NK-92 (cell line): ENCODE measurements around the gene RARRES2.

Source experiments
- DNase-seq: peaks from one replicate; lab custom pipeline; 2025; ENCODE audit not compliant: unreplicated experiment; lab: John Stamatoyannopoulos, UW

RARRES2 gene

DNA sequence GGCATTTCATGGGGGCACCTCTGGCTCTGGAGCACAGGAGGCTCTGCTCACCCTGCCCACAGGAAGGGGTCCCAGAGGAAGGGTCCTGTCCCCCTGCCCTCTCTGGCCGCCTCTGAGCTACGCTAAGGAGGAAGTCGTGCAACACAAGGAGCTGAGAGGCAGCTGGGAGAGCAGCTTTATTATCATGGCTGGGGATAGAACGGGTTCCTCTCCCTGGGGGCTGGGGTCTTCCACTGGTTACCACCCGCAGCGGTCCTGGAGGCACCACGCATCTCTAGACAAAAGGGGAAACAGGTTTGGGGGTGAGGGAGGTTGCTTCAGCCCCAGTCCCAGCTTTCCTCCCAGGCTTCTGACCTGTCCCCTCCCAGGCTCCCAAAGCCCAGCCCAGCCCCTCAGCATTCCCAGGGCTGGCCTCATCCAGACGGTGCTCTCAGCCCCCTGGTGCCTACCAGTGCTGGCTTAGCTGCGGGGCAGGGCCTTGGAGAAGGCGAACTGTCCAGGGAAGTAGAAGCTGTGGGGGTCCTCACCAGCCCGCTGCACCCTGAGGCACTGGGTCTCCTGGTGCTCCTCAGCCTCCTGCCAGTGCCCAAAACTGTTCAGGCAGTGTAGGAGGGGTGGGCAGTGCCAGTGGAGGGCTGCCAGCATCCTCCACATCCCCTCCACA lies 3.1 kb downstream of the RARRES2 start:
- DNase-seq, result no peak

DNA sequence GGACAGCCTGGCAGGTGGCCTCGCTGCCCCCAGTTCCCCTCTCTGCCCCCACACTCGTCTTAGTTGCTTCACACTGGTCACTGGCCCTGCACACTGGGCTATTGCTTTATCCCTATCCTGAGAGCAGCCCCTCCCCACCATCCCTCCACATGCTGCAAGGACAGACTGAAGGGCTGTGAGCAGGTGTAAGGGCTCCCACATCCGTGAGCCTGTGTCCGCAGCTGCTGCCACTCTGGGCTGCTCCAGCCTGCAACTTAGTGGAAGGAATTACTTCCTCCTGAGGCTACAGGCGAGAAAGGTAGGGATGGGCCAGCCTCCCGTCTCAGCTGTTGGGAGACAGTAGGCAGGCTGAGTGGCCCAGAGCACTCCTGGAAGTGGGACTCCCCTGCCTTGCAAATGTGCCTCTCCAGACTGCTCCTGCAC lies 3.8 kb downstream of the RARRES2 start:
- DNase-seq, result no peak

DNA sequence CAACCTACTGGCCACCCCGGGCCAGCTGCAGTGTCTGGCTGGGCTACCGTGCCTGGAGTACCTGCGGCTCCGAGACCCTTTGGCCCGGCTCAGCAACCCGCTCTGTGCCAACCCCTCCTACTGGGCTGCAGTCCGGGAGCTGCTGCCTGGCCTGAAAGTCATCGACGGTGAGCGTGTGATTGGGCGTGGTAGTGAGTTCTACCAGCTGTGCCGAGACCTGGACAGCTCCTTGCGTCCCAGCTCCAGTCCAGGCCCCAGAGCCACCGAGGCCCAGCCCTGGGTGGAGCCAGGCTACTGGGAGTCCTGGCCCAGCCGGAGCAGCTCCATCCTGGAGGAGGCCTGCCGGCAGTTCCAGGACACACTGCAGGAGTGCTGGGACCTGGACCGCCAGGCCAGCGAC lies 4.2 kb downstream of the RARRES2 start:
- no peak for DNase-seq

DNA sequence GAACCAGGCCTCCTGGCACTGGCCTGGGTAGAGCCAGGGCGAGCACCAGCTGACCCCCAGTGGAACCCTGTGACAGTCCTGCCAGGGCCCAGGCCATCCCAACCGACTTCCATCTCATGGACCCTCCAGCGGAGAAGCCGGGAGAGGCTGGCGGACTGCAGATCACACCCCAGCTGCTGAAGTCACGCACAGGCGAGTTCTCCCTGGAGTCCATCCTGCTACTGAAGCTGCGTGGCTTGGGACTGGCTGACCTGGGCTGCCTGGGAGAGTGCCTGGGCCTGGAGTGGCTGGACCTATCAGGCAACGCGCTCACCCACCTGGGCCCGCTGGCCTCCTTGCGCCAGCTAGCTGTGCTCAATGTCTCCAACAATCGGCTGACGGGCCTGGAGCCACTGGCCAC lies 4.7 kb downstream of the RARRES2 start:
- no peak for DNase-seq

DNA sequence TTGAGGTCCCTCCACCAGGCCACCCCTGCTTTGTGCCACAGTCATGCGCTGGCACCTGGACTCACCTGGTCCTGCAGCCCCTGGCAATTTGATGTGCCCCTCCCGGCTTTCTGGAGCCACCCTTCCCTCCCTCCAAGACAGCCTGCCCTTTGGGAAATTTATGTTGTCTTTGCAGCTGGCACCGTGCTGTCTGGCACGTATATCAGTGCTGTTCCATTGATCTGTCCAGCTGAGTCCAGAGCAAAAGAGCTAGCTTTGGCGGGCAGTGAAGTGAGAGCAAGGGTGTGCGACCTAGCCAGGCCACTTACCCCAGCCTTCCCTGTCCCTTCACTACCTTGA lies 5.7 kb downstream of the RARRES2 start:
- DNase-seq, result no peak

DNA sequence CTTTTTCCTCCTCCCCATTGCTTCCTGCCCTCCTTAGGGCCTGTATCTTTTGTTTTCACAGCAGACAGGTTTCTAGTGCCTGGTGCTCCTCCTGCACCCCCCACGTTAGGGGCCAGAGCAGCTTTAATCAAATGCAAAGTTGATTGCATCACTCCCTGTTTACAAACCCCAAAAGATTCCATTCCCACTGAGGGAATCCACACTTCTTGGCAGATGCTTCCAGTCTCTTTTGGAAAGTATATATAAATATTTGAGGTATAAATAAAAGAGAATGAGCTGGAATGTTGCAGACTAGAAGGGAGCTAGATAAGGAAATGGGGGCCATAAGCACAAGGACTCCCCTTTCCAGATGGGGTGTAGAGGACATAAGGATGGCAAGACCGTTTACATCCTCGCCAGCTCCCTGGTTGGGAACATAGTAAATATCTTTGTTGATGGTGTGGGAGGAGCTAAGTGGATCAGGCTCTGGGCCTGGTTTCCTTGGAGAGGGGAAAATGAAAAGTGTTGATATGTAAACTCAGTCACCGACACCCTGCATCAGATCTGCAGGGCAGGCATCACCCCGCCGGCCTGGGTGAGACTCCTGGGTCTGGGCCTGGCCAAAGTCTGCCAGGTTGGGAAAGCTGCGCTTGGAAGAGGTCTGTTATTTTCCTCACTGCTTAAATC lies 6.2 kb downstream of the RARRES2 start:
- no peak for DNase-seq

DNA sequence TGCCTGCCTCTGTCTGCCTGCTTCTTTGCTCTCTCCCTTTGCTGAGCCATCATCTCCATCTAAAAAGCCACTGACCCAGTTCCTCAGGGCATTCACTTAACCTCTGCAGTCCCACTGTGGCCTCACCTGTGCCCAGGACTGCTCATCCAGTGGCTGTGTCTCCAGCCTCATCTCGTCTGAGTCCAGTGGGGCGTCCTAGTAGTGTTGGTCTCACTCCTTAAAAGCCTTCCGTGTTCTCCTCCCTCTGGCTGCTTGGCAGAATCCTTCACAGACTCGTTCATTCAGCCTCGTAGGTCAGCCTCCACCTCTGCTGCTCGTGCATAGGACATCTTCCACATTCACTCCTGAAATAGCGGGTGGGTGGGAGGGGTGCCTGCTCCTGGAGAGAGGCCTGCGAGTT lies 7.3 kb downstream of the RARRES2 start:
- no peak for DNase-seq

DNA sequence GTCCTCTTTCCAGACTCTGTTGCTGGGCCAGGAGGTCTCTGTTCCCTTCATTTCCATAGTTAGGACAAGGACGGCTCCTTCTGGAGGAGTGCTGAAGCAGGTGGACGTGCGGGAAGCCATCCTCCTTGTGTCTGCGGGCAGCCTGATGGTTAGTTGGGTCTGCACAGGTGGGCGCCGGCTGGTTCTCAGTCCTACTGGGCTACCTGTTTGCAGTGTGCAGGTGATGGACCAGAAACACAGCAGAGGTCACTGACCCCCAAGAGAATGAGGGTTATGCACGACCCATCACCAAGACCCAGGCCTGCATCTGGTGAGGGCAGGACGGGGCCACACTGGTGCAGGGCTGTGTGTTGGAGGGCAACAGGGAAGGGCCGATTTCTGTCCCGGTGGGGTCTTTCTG lies 7.8 kb downstream of the RARRES2 start:
- DNase-seq, result no peak

DNA sequence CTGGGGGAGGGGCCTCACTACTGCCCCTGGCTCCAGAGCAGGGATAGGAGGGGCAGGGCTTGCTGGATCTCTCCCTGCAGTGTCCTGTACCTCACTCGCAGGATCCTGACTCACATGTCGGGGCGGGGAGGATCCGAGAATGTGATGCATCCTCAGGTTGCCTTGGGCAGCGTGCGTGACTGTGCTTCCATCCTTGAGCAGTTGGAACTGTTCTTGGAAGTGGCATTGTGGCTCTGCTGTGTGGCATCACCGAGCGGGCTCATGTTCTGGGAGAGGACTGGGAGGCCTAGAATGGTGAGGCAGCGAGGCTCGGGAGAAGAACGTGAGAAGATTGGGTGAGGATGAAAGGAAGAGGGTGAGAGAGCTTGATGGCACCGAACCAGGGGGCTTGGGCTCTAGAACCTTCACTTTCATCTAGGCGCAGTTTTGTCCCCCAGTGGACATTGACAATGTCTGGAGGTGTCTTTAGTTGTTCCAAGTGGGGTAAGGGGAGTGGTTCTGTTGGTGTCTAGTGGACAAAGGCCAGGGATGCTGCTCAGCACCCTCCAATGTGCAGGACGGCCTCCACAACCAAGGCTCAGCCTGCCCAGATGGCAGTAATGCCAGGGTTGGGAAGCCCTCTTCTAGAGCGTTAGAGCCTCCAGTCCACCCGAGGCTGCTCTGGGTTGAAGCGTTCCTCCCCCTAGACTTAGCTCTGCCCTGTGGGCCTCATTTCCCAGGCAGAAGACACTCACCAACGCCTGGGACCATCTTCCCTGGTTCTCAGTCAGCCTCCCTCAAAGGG lies 8.4 kb downstream of the RARRES2 start:
- no peak for DNase-seq

DNA sequence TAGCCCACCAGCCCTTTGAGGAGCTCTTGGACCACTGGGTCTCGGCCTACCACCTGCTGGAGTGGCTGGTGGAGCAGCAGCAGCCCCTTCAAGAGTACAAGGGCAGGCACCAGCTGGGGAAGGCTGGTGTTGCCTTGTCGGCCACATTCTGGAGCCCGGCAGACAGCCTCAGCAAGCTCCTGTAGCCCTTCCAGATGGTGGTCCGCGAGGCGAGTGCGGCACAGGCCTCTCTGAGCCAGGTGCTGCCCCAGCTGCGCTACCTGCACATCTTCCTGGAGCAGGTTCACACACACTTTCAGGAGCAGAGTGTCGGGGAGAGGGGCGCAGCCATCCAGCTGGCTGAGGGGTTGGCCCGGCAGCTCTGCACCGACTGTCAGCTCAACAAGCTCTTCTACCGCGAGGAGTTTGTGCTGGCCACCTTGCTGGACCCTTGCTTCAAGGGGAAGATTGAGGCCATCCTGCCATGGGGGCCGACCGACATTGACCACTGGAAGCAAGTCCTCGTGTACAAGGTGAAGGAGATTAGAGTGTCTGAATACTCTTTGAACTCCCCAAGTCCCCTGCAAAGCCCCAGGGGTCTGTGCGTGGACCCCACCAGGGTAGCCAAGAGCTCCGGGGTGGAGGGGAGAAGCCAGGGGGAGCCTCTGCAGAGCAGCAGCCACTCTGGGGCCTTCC lies 11.1 kb downstream of the RARRES2 start:
- DNase-seq, result no peak

DNA sequence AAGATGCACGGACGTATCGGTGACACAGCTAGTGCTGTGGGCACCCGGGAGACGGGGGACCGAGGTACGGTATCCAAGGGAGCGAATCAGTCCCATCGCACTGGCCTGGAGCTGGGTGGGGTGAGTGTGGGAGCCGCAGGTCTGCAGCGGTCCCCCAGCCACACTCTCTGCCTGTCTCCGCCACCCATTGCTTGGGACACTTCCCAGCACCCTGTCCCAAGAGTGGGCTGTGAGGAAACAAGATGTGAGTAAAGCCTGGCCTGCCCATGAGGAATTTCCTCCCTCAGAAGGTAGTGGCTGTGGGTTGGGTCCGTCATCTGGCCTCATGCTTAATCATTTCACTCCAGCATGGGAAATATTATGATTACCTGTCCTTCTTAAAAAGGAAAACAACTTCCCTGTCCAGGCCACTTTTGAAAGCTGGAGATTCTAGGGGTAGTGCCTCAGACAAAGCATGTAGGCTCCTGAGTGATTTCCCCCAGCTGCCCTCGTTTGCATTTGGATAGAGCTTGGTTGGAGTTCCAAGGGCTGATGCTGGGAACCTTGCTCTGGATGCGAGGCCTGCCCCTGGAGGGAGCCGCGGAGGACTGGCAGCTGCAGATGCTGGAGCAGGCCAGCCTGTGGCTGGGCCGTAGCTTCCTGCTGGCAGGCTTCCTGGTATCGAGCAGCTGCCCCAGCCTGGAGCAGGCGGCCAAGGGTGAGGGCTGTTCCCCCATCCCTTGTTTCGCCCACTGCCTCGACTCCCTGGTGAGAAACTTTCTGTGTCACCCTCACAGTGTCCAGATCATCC lies 11.9 kb downstream of the RARRES2 start:
- DNase-seq, result no peak

DNA sequence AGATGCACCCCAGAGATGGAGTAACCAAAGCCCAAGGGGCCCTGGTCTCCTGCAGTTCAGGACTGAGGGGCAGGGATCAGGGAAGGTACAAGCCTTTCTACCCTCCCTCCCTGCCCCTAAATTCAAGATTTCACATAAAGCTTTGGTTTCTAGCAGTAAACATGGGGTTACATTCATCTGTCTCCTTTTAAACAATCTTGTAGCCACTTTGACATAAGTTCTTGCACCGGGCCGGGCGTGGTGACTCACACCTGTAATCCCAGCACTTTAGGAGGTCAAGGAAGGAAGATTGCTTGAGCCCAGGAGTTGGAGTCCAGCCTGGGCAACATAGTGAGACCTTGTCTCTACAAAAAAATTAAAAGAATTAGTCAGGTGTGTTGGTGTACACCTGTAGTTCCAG lies 14.1 kb downstream of the RARRES2 start:
- no peak for DNase-seq

DNA sequence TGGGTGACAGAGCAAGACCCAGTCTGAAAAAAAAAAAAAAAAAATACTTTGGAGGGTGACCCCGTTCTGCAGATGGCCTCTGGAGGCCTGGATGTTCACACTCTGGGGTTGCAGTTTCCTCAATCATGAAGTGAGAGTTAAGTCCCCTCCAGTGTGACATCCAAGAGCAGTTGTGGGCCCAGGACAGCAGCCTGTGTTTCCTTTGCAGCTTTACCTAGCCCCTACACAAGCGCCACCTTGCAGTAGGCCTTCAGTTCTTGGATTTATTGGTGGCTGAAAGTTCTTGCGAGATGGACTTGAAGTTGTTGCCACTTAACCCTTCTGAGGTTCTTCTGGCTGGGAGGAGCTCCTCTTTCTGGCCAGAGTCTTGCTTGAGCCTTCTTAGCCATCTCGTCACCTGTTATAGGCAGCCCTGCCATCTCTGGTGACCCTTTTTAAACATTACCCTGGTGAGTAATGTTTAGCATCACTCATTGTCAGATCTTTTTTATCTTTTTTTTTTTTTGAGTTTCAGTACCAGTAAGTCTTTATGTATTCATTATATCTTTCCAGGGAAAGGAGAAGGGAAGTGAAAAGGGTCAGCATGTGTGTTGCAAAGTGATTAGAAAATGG lies 14.7 kb downstream of the RARRES2 start:
- no peak for DNase-seq

DNA sequence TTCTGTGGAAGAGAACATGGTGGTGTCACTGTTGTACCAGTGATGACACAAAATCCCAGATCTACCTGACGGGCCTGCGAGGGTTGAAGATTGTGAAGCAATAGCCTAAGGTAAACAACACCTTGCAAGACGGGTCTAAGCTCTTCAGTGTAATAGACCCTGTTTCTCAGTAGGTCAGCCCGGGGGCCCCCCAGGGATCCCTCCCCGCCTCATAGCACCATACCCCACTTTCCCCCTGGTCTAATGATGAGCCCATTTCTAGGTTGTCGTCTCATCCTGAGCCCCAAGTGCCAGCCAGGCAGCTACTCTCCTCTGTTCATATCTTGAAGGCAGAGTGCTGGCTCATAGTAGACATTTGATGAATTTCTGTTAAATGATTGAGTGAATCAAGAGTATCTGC lies 15.5 kb downstream of the RARRES2 start:
- no peak for DNase-seq

DNA sequence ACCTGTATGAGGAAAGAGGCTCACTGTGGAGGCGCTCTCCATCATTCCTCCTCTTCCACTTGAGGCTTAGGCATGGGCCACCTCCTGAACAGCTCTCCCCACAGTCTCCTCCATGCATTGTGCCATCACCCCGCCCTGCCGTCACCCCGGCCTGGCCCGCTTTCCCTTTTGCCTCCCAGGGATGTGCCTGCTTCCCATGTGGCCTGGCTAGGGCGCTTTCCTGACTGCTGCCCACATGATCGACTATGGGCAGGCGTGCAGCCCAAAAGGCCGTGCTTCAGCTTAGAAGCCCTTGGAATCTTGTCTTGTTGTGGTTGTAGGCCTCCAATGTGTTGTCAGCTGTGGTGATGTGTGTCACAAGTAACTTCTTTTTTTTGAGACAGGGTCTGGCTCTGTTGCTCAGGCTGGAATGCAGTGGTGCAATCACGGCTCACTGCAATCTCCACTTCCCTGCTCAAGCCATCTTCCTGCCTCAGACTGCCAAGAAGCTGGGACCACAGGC lies 16.3 kb downstream of the RARRES2 start:
- no peak for DNase-seq

DNA sequence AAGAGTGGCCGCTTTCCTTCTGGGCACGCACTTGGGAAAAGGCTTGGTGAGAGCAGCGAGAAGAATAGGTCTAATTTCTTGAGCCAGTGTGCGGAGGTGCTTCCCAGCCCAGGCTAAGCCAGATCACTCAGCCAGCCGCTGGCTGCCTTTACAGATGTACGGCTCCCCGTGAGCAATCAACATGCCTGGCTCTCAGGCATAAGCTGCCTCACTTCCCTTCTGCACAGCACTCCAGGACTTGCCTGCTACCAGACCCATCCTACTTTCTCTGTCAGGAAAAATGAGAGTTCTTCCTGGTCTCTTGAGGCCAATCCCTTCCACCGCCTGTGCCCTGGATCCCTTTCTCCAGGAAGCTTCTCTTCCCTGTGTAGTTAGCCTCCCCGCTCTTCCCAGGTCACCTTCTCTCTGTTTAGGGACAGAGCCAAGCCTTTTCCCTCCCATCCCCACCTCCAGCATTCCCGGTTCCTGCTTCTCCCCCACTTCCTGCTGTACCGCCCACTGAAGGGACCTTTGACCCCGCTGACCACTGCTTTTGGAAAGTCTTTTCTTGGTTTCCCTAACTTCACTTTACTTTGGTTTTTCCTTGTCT lies 17.0 kb downstream of the RARRES2 start:
- DNase-seq, result no peak

DNA sequence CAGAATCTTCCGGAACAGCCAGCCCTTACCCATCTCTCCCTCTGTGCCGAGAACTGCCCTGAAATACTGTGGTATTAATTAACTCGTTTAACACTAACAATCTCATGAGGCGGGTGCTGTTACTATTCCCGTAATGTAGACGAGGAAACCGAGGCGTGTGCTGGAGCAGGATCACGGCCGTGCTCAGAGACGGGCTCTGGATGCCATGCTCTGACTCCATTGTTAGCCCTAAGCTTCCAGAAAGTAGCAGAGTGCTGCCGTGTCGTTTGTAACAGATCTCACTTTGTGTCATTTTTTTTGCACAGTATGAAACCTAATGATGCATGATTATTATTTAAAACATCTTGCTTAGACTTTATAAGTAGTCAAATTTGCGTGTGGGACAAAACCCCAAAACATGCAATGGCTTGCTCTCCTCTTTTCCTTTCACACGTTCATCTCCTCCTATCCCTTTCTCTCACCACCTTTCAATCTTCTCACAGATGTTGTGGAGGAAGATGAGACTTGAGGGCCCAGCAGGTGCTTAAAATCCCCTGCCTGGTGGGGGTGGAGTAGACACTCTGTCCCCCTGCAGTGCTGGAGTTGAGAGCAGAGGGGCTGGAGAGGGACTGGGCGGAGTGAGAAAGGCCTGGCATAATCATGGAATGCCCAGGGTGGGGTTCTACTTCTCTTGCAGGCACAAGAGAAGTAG lies 17.6 kb downstream of the RARRES2 start:
- DNase-seq, result no peak

DNA sequence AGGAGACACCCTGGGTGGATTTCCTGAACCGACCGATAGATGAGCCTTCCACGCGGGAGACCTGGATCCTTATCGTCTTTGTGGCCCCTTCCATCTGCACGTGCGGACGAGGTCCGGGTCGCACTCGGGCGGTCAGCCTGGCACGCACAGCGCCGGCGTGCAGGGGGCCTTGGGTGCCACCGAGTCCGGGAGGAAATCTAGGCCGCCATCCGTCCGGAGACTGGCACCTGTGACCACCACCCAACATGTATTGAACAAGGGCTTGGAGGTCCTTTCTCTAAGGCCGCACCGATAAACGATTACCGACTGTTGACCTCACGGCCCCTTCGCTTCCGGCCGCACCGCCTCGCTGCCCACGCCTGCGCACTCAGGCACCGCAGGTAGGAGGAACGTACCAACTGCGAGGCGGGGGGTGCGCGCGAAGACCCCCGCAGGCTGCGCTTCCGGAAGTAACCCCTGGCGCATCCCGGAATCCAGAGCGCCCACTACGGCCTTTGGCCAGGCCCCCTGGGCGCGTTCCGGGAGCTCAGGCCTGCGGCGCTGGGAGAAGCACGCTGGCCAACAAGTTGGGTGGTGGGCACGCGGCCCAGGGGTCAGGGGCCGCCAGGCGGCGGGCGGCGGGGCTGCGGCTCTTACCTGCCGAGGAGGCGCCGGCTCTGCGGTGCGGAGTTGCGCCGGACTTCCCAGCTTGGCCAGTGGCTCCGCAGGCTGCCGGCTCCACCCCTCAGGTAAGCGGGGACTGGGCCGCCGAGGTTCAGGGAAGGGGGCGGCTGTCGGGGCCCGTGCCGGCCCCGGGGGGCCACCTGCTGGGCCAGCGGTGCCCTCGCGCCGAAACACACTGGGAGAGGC lies 18.4 kb downstream of the RARRES2 start, which contains the start of the genes ACTR3C and LRRC61:
ACTR3C (minus strand) TSS at position 713 of the 849 bp plus-strand sequence. CDS start 28,249 bp downstream, outside the sequence.
LRRC61 (plus strand) TSS at position 523 of the 849 bp plus-strand sequence. CDS start 13,507 bp downstream, outside the sequence.
- no peak for DNase-seq
